ENCODE measurements around the gene HPCA.

Gene HPCA

GRCh38 chr1:32890516-32891240 lies 4.4 kb downstream of the HPCA start:
- DNase-seq = no peak

- DNase-seq = no peak
Measured at GRCh38 chr1:32891241-32891570, 4.9 kb downstream of the HPCA start.

- DNase-seq = no peak
Measured at GRCh38 chr1:32891630-32892029, 5.3 kb downstream of the HPCA start.

GRCh38 chr1:32892368-32893197 lies 6.3 kb downstream of the HPCA start:
- peak; percentile 47 to 67 (median 55) for DNase-seq

GRCh38 chr1:32893198-32894018 lies 7.1 kb downstream of the HPCA start:
- peak in 1 of 3 donors; percentile 43 for DNase-seq

- DNase-seq = no peak
Measured at GRCh38 chr1:32894019-32894600, 7.8 kb downstream of the HPCA start.

- no peak for DNase-seq
Measured at GRCh38 chr1:32894681-32895080, 8.4 kb downstream of the HPCA start.

GRCh38 chr1:32895325-32896215 lies 9.3 kb downstream of the HPCA start:
- DNase-seq = no peak

GRCh38 chr1:32896451-32896850 lies 10.2 kb downstream of the HPCA start:
- no peak for DNase-seq

- DNase-seq = no peak
Measured at GRCh38 chr1:32897082-32898049, 11.1 kb downstream of the HPCA start.

GRCh38 chr1:32898056-32898455 lies 11.8 kb downstream of the HPCA start:
- no peak for DNase-seq

GRCh38 chr1:32898958-32899357 lies 12.7 kb downstream of the HPCA start:
- DNase-seq = no peak

- DNase-seq = no peak
Measured at GRCh38 chr1:32899586-32900296, 13.4 kb downstream of the HPCA start.

GRCh38 chr1:32900371-32900955 lies 14.2 kb downstream of the HPCA start:
- no peak for DNase-seq

GRCh38 chr1:32900956-32901822 lies 14.9 kb downstream of the HPCA start, which contains the start of gene TMEM54:
TMEM54 (minus strand) TSS chr1:32901389; CDS start chr1:32901238, 151 bp downstream.
- DNase-seq = peak in 2 of 3 donors; percentile 61 to 76

- no peak for DNase-seq
Measured at GRCh38 chr1:32901823-32902534, 15.7 kb downstream of the HPCA start.

GRCh38 chr1:32902535-32902920 lies 16.2 kb downstream of the HPCA start:
- no peak for DNase-seq
